Measurements from ENCODE around the gene DSCAML1. TPM values are rescaled to one million over a fixed set of nuclear protein-coding genes. Genes with fewer than 3 reads are reported as not detected.

The DSCAML1 gene
- total RNA-seq, 1 donor from 2014 or later = 1.3 TPM

- no peaks in the 10 kb centered on the region for H3K36me3 ChIP-seq
- no peaks in the 10 kb centered on the region for H3K4me1 ChIP-seq
- no peak for ATAC-seq
- no peak for DNase-seq
- no peak for TF ChIP-seq CTCF (IDR thresholded peaks at IDR 0.05)
- H3K4me3 ChIP-seq = no peak overlapping the region
- H3K27me3 ChIP-seq = no peaks in the 10 kb centered on the region
- H3K27ac ChIP-seq = no peak overlapping the region
- intact Hi-C loops (cut with DNase I) = no loop called here
- H3K9me3 ChIP-seq = no peaks in the 10 kb centered on the region
These were observed 244.4 kb downstream of the DSCAML1 start for GRCh38 chr11:117552626-117553025.

- no peak for ATAC-seq
- DNase-seq = no peak
- no peak for TF ChIP-seq CTCF (IDR thresholded peaks at IDR 0.05)
- Histone ChIP-seq H3K4me1 (no peaks in the 10 kb centered on the region), H3K27me3 (no peaks in the 10 kb centered on the region), H3K36me3 (no peaks in the 10 kb centered on the region), H3K9me3 (no peaks in the 10 kb centered on the region), H3K4me3 (no peak overlapping the region), H3K27ac (no peak overlapping the region)
- intact Hi-C loops (cut with DNase I) = no loop called here
These were observed 245.2 kb downstream of the DSCAML1 start for GRCh38 chr11:117551761-117552343.

GRCh38 chr11:117550466-117550865 lies 246.6 kb downstream of the DSCAML1 start:
- Histone ChIP-seq H3K4me1 (no peaks in the 10 kb centered on the region), H3K4me3 (no peak overlapping the region), H3K36me3 (no peaks in the 10 kb centered on the region), H3K27ac (no peak overlapping the region), H3K27me3 (no peaks in the 10 kb centered on the region), H3K9me3 (no peaks in the 10 kb centered on the region)
- DNase-seq = no peak
- TF ChIP-seq CTCF (IDR thresholded peaks at IDR 0.05) = no peak
- intact Hi-C loops (cut with DNase I) = no loop called here
- ATAC-seq = no peak

- no peaks in the 10 kb centered on the region for H3K36me3 ChIP-seq
- ATAC-seq (no peak), DNase-seq (no peak)
- H3K27me3 ChIP-seq = no peaks in the 10 kb centered on the region
- H3K4me1 ChIP-seq = no peaks in the 10 kb centered on the region
- TF ChIP-seq CTCF (IDR thresholded peaks at IDR 0.05) = no peak
- intact Hi-C loops (cut with DNase I) = no loop called here
- H3K27ac ChIP-seq = no peak overlapping the region
- H3K9me3 ChIP-seq = no peaks in the 10 kb centered on the region
- H3K4me3 ChIP-seq = no peak overlapping the region
These were observed 247.6 kb downstream of the DSCAML1 start for GRCh38 chr11:117549417-117549816.

GRCh38 chr11:117548876-117549275 lies 248.1 kb downstream of the DSCAML1 start:
- Histone ChIP-seq H3K9me3 (no peaks in the 10 kb centered on the region), H3K27ac (no peak overlapping the region), H3K27me3 (no peaks in the 10 kb centered on the region), H3K4me3 (no peak overlapping the region), H3K36me3 (no peaks in the 10 kb centered on the region), H3K4me1 (no peaks in the 10 kb centered on the region)
- ATAC-seq (no peak), DNase-seq (no peak)
- intact Hi-C loops (cut with DNase I) = no loop called here
- TF ChIP-seq CTCF (IDR thresholded peaks at IDR 0.05) = no peak

GRCh38 chr11:117547946-117548345 lies 249.1 kb downstream of the DSCAML1 start:
- Histone ChIP-seq H3K4me3 (no peak overlapping the region), H3K9me3 (no peaks in the 10 kb centered on the region), H3K27me3 (no peaks in the 10 kb centered on the region), H3K27ac (no peak overlapping the region), H3K36me3 (no peaks in the 10 kb centered on the region), H3K4me1 (no peaks in the 10 kb centered on the region)
- intact Hi-C loops (cut with DNase I) = no loop called here
- TF ChIP-seq CTCF (IDR thresholded peaks at IDR 0.05) = no peak
- no peak for DNase-seq
- ATAC-seq = no peak
